GM12878 (cell line): ENCODE results near the gene RINL. TPM values are rescaled to one million over a fixed set of nuclear protein-coding genes. Genes with fewer than 3 reads are reported as not detected.

Experiments
- ATAC-seq: fragments of 200-7000 bp; cut with Tn5 transposase; 3 replicates; pipeline ENCODE4 v1.9.1; 2020; ENCODE audit warnings: mild to moderate bottlenecking, moderate library complexity
- BruUV-seq: library from RNA; stranded (reverse); fragments of 400-500 nt; replicated peaks from 2 replicates; lab custom pipeline; 2021; lab: Mats Ljungman, UMichigan
- CTCF ChIA-PET: fragments of 300-600 bp; sonication (Branson Sonifier 250); formaldehyde crosslinking; extraction: SDS; loops from one replicate; lab custom pipeline; 2021; ENCODE audit warnings: inconsistent platforms; lab: Yijun Ruan, JAX
- POLR2A ChIA-PET: fragments of 350-600 bp; formaldehyde crosslinking; extraction: SDS; loops from one replicate; lab custom pipeline; 2021; ENCODE audit warnings: inconsistent platforms; lab: Charles Lee
- RAD21 ChIA-PET: fragments of 300-600 bp; sonication (Branson Sonifier 250); formaldehyde crosslinking; loops from one replicate; lab custom pipeline; 2023; ENCODE audit warnings: antibody characterized with exemption; ENCODE audit not compliant: unreplicated experiment; lab: Charles Lee
- SMC1A ChIA-PET: fragments of 300-600 bp; sonication (Branson Sonifier 250); formaldehyde crosslinking; loops from one replicate; lab custom pipeline; 2023; ENCODE audit not compliant: unreplicated experiment, uncharacterized antibody; lab: Charles Lee
- DNase-seq: peaks from one replicate; pipeline ENCODE4 v3.0.0-alpha.2; 2011; ENCODE audit warnings: low read depth, low spot score
- FAIRE-seq: peaks from 3 replicates; lab custom pipeline; 2011; peaks lifted over from hg19 to GRCh38; lab: Jason Lieb, UNC
- H2AFZ ChIP-seq: 2 replicates; pipeline ENCODE4 v1.6.0; 2011; ENCODE audit warnings: low read depth, low read length, control low read depth; ENCODE audit not compliant: control insufficient read depth
- H3K27ac ChIP-seq: 2 replicates; pipeline ENCODE4 v1.5.1; 2011; ENCODE audit warnings: control low read depth; ENCODE audit not compliant: control insufficient read depth, insufficient read depth
- H3K27me3 ChIP-seq, 2 experiments: replicated peaks in 1 of 2; 2 replicates each; pipeline versions ENCODE4 v1.6.0 to v1.6.1; 2011; ENCODE audit warnings: low read length in 1 of 2; ENCODE audit not compliant: control insufficient read depth in 2 of 2, insufficient read depth in 2 of 2
- H3K36me3 ChIP-seq, 2 experiments: 2 replicates each; pipeline ENCODE4 v1.5.1; 2011; ENCODE audit warnings: low read length in 1 of 2; ENCODE audit not compliant: control insufficient read depth in 2 of 2, insufficient read depth in 2 of 2
- H3K4me1 ChIP-seq: 2 replicates; pipeline ENCODE4 v1.6.1; 2011; ENCODE audit warnings: mild to moderate bottlenecking, low read length, moderate library complexity, mixed read lengths; ENCODE audit not compliant: control insufficient read depth, insufficient read depth
- H3K4me2 ChIP-seq: 2 replicates; pipeline ENCODE4 v1.6.0; 2011; ENCODE audit warnings: control low read depth; ENCODE audit not compliant: control insufficient read depth, insufficient read depth
- H3K4me3 ChIP-seq: fragments of 200-600 bp; sonication (generic); 2 replicates; pipeline ENCODE4 v1.5.1; 2016
- H3K79me2 ChIP-seq: 2 replicates; pipeline ENCODE4 v1.6.0; 2011; ENCODE audit warnings: low read length; ENCODE audit not compliant: control insufficient read depth, insufficient read depth
- H3K9ac ChIP-seq: 2 replicates; pipeline ENCODE4 v1.8.0; 2011; ENCODE audit warnings: low read length, control low read depth, mixed read lengths; ENCODE audit not compliant: control insufficient read depth, insufficient read depth
- H3K9me3 ChIP-seq: replicated peaks from 3 replicates; pipeline ENCODE4 v1.5.1; 2011; ENCODE audit warnings: mild to moderate bottlenecking, low read length; ENCODE audit not compliant: control insufficient read depth, insufficient read depth
- H4K20me1 ChIP-seq: 2 replicates; pipeline ENCODE4 v1.6.0; 2011; ENCODE audit not compliant: control insufficient read depth, insufficient read depth
- ASH2L ChIP-seq: fragments of 300-600, 200-600 bp; sonication (generic); IDR thresholded peaks from 2 replicates; pipeline ENCODE4 v1.6.1; 2017; ENCODE audit warnings: low read depth, mild to moderate bottlenecking, borderline replicate concordance
- ATF7 ChIP-seq: fragments of 450-650 bp; IDR thresholded peaks from 2 replicates; pipeline ENCODE4 v1.6.1; 2016; ENCODE audit warnings: low read depth, mild to moderate bottlenecking
- BMI1 ChIP-seq: fragments of 450-650 bp; IDR thresholded peaks from 2 replicates; pipeline ENCODE4 v1.6.1; 2016; ENCODE audit warnings: mild to moderate bottlenecking, moderate library complexity, borderline replicate concordance
- BRCA1 ChIP-seq: IDR thresholded peaks from 2 replicates; pipeline ENCODE4 v1.6.1; 2011; ENCODE audit warnings: low read depth, low read length, improper control_type of control experiment
- CEBPB ChIP-seq, 2 experiments: fragments of 150-350 bp in 1 of 2; IDR thresholded peaks; 2 replicates each; pipeline ENCODE4 v1.6.1; 2012 to 2014; ENCODE audit warnings: low read depth in 2 of 2, low read length in 2 of 2, borderline replicate concordance in 1 of 2, inconsistent platforms in 1 of 2
- CHD2 ChIP-seq: IDR thresholded peaks from 2 replicates; pipeline ENCODE4 v1.6.1; 2011; ENCODE audit warnings: low read depth, low read length, improper control_type of control experiment, borderline replicate concordance
- CHD4 ChIP-seq: fragments of 200-600 bp; sonication (generic); IDR thresholded peaks from 2 replicates; pipeline ENCODE4 v1.6.1; 2016; ENCODE audit warnings: mild to moderate bottlenecking
- ESRRA ChIP-seq: IDR thresholded peaks from 2 replicates; pipeline ENCODE4 v1.6.1; 2012; ENCODE audit warnings: mild to moderate bottlenecking, low read length, improper control_type of control experiment
- IRF4 ChIP-seq: IDR thresholded peaks from 2 replicates; pipeline ENCODE4 v1.6.1; 2011; ENCODE audit warnings: low read depth, low read length
- LARP7 ChIP-seq: fragments of 450-650 bp; IDR thresholded peaks from 2 replicates; pipeline ENCODE4 v1.6.1; 2017; ENCODE audit warnings: mild to moderate bottlenecking
- NFIC ChIP-seq: IDR thresholded peaks from 2 replicates; pipeline ENCODE4 v1.6.1; 2012; ENCODE audit warnings: low read depth, mild to moderate bottlenecking, inconsistent platforms, low read length, moderate library complexity
- NFXL1 ChIP-seq: fragments of 450-650 bp; IDR thresholded peaks from 2 replicates; pipeline ENCODE4 v1.6.1; 2017; ENCODE audit warnings: antibody characterized with exemption, mild to moderate bottlenecking, borderline replicate concordance
- NFYB ChIP-seq: IDR thresholded peaks from 2 replicates; pipeline ENCODE4 v1.6.1; 2011; ENCODE audit warnings: low read depth, mild to moderate bottlenecking, low read length, improper control_type of control experiment, moderate library complexity; ENCODE audit not compliant: insufficient read depth
- POLR2A ChIP-seq: IDR thresholded peaks from 2 replicates; pipeline ENCODE4 v1.6.1; 2011; ENCODE audit warnings: low read depth, mild to moderate bottlenecking, low read length
- POU2F2 ChIP-seq: IDR thresholded peaks from 3 replicates; pipeline ENCODE4 v1.6.1; 2011; ENCODE audit warnings: low read depth, mild to moderate bottlenecking, low read length, borderline replicate concordance
- SMAD1 ChIP-seq: fragments of 450-650 bp; IDR thresholded peaks from 2 replicates; pipeline ENCODE4 v1.6.1; 2018; ENCODE audit warnings: mild to moderate bottlenecking, low read depth; ENCODE audit not compliant: partially characterized antibody
- SPI1 ChIP-seq: IDR thresholded peaks from 2 replicates; pipeline ENCODE4 v1.6.1; 2011; ENCODE audit warnings: low read depth, mild to moderate bottlenecking, low read length, moderate library complexity, borderline replicate concordance; ENCODE audit not compliant: insufficient read depth
- SREBF2 ChIP-seq: IDR thresholded peaks from 2 replicates; pipeline ENCODE4 v1.6.1; 2012; ENCODE audit warnings: mild to moderate bottlenecking, low read length
- STAT3 ChIP-seq: IDR thresholded peaks from 2 replicates; pipeline ENCODE4 v1.6.1; 2011; ENCODE audit warnings: low read depth, low read length, improper control_type of control experiment
- ZBTB40 ChIP-seq: fragments of 450-650 bp; IDR thresholded peaks from 2 replicates; pipeline ENCODE4 v1.6.1; 2016; ENCODE audit warnings: mild to moderate bottlenecking, moderate library complexity, borderline replicate concordance
- in situ Hi-C: fragments of 300-500 bp; cut with MboI; formaldehyde crosslinking; loops from 9 replicates; pipeline ENCODE4 v1.14.3; 2018; ENCODE audit warnings: mixed read lengths
- intact Hi-C: fragments of 100-400 bp; cut with micrococcal nuclease; formaldehyde crosslinking; loops from one replicate; pipeline ENCODE4 v1.14.2; 2022; ENCODE audit not compliant: unreplicated experiment
- polyA plus RNA-seq, 11 experiments: library from polyadenylated mRNA; depleted of rRNA in 4 of 11; unstranded in 6 of 11; stranded (reverse) in 5 of 11; fragments of >200 nt; fragmentation: Nextera tagmentation in 4 of 11; fragmentation: Illumina TruSeq in 1 of 11; extraction: Ambion mirVana in 4 of 11; extraction: Trizol in 1 of 11; gene quantifications; 1 replicate in 1 of 11; 2 replicates in 10 of 11; pipeline versions ENCODE4 v1.2.1 to v1.2.3, GENCODE V29; 2011 to 2016; ENCODE audit warnings: inconsistent platforms in 2 of 11, missing spikeins in 2 of 11, low read depth in 1 of 11
- total RNA-seq, 4 experiments: library from RNA; depleted of rRNA in 3 of 4; stranded (reverse); fragments of >200 nt in 3 of 4; fragmentation: Illumina TruSeq in 1 of 4; extraction: Trizol in 1 of 4; gene quantifications; 2 replicates each; pipeline versions ENCODE4 v1.2.1 to v1.2.3, GENCODE V29; 2013 to 2021
- TF ChIP-seq, protein P1 (sequence below): fragments of 450-650 bp; IDR thresholded peaks from 2 replicates; pipeline ENCODE4 v1.6.1; 2018; ENCODE audit warnings: mild to moderate bottlenecking, low read depth, moderate library complexity; ENCODE audit not compliant: partially characterized antibody

The RINL gene
- total and polyA plus RNA-seq, 10 of the 15 experiments (the other 5 are each of a cell fraction or from before 2014, with no cell fraction given): 14.5 to 64.2 (median 47.6) TPM

DNA sequence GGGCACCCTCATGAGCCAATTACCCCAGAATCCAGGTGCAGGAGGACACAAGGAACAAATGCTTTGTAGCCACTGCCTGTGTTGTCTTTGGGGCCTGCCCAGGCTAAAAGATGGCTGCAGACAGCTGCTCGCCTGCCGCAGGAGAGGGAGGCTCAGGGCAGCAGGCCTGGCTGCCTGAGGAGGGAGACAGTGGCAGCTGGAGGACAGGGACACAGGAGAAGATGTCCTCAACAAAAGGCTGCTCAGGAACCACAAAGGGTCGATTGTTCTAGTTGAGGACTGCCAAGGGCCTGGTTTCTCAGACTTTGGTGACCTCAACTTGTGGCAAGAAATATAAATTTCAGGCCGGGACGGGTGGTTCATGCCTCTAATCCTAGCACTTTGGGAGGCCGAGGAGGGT is 13.7 kb upstream of the RINL start (continued):
- TF ChIP-seq ZBTB40: no peak
- no peak for TF ChIP-seq NFXL1
- TF ChIP-seq ESRRA: no peak
- no peak for TF ChIP-seq POU2F2
- TF ChIP-seq ASH2L: no peak
- no peak for TF ChIP-seq NFIC
- TF ChIP-seq ATF7: no peak
- TF ChIP-seq LARP7: no peak
- no peak for TF ChIP-seq CHD2

GRCh38 chr19:38890686-38891085 is 12.6 kb upstream of the RINL start:
- H3K4me2 ChIP-seq: no peak overlapping the region
- intact Hi-C loops: no loop called here
- no peak for FAIRE-seq
- in situ Hi-C loops: no loop called here
- H3K79me2 ChIP-seq: no peaks in the 10 kb centered on the region
- no peak for ATAC-seq
- no peaks in the 10 kb centered on the region; a peak in 1 of 4 replicates for H3K36me3 ChIP-seq
- no peak overlapping the region for H2AFZ ChIP-seq
- H3K4me1 ChIP-seq: no peaks in the 10 kb centered on the region
- H4K20me1 ChIP-seq: no peaks in the 10 kb centered on the region
- H3K27me3 ChIP-seq: no peaks in the 10 kb centered on the region
- no peak for DNase-seq
- no peaks in the 10 kb centered on the region for H3K9me3 ChIP-seq
- H3K9ac ChIP-seq: no peak overlapping the region
- CTCF ChIA-PET: interaction anchor here (5.8 kb wide), 1 partner anchor 13 kb away, joined by 62 read pairs; the partner anchor contains the start of gene RINL
- SMC1A ChIA-PET: no interaction called here
- H3K4me3 ChIP-seq: no peak overlapping the region
- RAD21 ChIA-PET: no interaction called here
- no TSS peak for BruUV-seq
- H3K27ac ChIP-seq: no peak overlapping the region
- POLR2A ChIA-PET: interaction anchor here (0.6 kb wide), 1 partner anchor 659 kb away, joined by 3 read pairs; no protein-coding TSS in a partner anchor
- TF ChIP-seq CHD4: no peak
- TF ChIP-seq POLR2A: no peak
- TF ChIP-seq STAT3: no peak
- no peak for TF ChIP-seq CEBPB (IDR thresholded peaks at IDR 0.05; ENCODE audit: borderline replicate concordance in 1 of 2, low read depth in 2 of 2, low read length in 2 of 2)
- no peak for TF ChIP-seq SPI1
- no peak for TF ChIP-seq BRCA1
- no peak for TF ChIP-seq NFYB
- no peak for TF ChIP-seq BMI1
- TF ChIP-seq SMAD1: no peak
- no peak for TF ChIP-seq SREBF2
- TF ChIP-seq, protein P1, sequence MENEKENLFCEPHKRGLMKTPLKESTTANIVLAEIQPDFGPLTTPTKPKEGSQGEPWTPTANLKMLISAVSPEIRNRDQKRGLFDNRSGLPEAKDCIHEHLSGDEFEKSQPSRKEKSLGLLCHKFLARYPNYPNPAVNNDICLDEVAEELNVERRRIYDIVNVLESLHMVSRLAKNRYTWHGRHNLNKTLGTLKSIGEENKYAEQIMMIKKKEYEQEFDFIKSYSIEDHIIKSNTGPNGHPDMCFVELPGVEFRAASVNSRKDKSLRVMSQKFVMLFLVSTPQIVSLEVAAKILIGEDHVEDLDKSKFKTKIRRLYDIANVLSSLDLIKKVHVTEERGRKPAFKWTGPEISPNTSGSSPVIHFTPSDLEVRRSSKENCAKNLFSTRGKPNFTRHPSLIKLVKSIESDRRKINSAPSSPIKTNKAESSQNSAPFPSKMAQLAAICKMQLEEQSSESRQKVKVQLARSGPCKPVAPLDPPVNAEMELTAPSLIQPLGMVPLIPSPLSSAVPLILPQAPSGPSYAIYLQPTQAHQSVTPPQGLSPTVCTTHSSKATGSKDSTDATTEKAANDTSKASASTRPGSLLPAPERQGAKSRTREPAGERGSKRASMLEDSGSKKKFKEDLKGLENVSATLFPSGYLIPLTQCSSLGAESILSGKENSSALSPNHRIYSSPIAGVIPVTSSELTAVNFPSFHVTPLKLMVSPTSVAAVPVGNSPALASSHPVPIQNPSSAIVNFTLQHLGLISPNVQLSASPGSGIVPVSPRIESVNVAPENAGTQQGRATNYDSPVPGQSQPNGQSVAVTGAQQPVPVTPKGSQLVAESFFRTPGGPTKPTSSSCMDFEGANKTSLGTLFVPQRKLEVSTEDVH: no peak
- no peak for TF ChIP-seq IRF4
